Skeletal muscle cell (primary cell): ENCODE measurements around the gene CNDP1.
A peak's percentile ranks its signal among the peaks of the same experiment; 100 is the strongest.

Experiments
- DNase-seq: peaks from one replicate; pipeline ENCODE4 v3.0.0-alpha.2; 2010; ENCODE audit warnings: low read depth
- H3K4me3 ChIP-seq: 2 replicates; pipeline ENCODE4 v1.5.1; 2011; ENCODE audit warnings: low read depth, mild to moderate bottlenecking, control low read depth, low read length, moderate library complexity

CNDP1 gene

DNA sequence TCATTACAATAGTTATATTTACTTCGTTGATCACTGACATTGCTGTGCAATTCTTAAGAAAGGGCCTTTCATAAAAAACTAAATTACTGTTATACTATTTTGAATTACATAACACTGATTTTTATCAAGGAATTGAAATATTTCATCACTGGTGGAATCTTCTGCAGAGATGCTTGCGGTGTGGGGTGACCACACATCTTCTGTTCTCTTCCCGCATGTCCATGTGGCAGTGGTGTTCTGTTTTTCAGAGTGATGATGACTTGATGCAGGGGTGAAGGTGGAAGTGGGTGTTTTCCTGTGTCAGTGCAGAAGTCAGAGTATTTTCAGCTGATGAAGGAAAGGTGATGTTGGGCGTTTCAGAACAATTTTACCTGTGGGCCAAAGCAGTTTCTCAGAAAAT, 31.2 kb upstream of the CNDP1 start:
- H3K4me3 ChIP-seq = no peak overlapping the region
- DNase-seq = no peak

- DNase-seq = no peak
Measured at GRCh38 chr18:74505776-74506175, 28.5 kb upstream of the CNDP1 start.

GRCh38 chr18:74506448-74507084, 27.7 kb upstream of the CNDP1 start:
- peak; percentile 50 for DNase-seq
- H3K4me3 ChIP-seq = no peak overlapping the region

More at GRCh38 chr18:74505776-74506175, 28.5 kb upstream of the CNDP1 start:
- H3K4me3 ChIP-seq = no peak overlapping the region

GRCh38 chr18:74507097-74507881, 27.0 kb upstream of the CNDP1 start:
- no peak overlapping the region for H3K4me3 ChIP-seq
- DNase-seq = no peak

GRCh38 chr18:74507927-74508326, 26.4 kb upstream of the CNDP1 start:
- no peak for DNase-seq
- H3K4me3 ChIP-seq = no peak overlapping the region

DNA sequence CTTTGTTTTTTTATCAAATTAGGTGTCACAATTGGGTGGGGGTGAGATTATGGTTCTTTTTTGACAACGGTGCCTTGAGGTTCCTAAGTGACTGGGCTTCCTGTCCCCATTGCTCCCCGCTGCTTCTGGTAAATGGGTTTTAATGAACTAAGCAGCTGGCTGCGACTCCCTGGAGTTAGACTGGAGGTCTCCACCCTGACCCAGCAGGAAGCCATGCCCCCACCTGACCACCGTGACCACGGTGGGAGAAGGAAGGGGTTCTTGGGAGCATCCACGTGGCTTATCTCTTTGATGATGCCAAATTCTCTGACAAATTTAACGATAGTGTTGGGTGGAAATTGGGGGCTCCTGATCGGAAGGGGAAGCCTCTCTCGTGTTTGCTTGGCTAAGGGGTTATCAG, 25.9 kb upstream of the CNDP1 start:
- H3K4me3 ChIP-seq = no peak overlapping the region
- DNase-seq = no peak

- H3K4me3 ChIP-seq = no peak overlapping the region
- no peak for DNase-seq
Measured at GRCh38 chr18:74508821-74509225, 25.5 kb upstream of the CNDP1 start.

GRCh38 chr18:74509856-74510769, 24.2 kb upstream of the CNDP1 start:
- no peak overlapping the region for H3K4me3 ChIP-seq
- no peak for DNase-seq

- DNase-seq = no peak
Measured at GRCh38 chr18:74510770-74511095, 23.6 kb upstream of the CNDP1 start.

GRCh38 chr18:74511823-74512222, 22.5 kb upstream of the CNDP1 start:
- no peak for DNase-seq
- H3K4me3 ChIP-seq = no peak overlapping the region

More at GRCh38 chr18:74510770-74511095, 23.6 kb upstream of the CNDP1 start:
- H3K4me3 ChIP-seq = no peak overlapping the region

DNA sequence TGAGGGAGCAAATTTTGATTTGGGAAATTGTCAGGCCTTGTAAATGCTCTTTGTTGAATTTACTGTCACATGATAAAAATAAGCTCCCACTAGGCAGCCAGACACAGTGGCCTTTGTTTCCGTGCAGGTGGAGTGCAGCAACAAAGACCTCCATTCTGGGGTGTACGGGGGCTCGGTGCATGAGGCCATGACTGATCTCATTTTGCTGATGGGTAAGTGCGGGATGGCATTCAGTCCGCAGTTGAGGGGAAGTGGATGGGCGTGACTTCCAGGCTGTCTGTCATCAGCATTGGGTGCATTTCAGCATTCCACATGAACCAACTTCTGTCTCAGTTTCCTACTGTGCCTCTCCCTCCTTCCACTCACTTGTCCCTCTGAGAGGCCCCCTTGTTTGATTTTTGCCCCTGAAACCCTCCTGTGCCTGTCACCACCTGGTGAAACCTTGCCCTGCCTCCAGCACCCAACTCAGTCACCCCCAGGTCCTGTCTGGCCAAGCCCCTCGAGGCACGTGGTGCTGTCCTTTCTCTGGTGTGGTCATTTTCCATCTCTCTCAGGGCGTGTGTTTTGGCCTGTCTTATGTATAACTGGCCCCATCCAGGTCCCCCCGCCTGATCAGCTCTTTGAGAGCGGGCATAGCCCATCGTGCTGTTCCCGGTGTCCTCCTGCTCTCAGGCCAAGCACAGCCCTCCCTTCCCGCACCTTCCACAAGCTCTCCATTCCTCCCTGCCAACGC, 21.8 kb upstream of the CNDP1 start:
- H3K4me3 ChIP-seq = no peak overlapping the region
- no peak for DNase-seq

DNA sequence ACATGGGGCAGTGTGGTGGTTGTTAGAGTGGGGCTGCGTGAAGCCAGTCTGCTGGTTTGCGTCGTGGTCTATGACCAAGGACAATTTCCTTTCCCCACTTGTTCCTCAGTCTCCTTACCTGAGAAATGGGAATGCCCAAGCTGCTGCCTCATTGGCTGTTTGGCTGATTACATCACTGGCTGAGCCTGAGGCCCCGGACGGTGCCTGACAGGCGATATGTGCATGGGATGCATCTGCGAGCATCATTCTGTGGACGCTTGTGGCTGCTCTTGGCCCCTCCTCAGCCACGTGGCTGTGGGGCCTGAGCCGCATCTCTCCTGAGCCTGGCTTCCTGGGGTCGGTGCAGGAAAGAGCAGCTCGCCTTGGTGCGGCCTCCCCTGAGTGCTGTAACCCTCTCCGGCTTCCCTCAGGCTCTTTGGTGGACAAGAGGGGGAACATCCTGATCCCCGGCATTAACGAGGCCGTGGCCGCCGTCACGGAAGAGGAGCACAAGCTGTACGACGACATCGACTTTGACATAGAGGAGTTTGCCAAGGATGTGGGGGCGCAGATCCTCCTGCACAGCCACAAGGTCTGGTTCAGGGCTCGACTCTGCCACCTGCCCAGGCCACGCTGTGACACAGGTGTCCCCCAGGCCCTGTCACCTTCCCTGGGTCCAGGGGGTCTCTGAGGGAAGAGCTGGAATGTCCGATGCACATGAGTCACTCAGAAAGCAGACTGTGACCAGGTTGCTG, 21.0 kb upstream of the CNDP1 start:
- H3K4me3 ChIP-seq = no peak overlapping the region
- no peak for DNase-seq

DNA sequence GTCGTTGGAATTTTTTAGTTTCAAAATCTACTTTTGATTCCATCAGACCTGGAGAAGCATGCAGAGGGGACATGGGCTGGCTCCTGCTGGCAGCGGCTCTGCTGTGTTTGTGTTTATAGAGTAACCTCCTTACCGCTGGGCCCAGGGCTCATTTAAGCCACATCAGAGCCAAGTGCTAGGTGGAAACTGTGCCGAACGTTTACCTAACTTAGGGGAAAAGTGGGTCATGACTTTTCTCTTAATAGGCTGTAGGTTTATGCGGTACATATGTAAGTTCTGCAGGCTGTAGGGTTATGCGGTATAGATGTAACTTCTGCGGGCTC, 20.5 kb upstream of the CNDP1 start:
- no peak overlapping the region for H3K4me3 ChIP-seq
- DNase-seq = no peak

DNA sequence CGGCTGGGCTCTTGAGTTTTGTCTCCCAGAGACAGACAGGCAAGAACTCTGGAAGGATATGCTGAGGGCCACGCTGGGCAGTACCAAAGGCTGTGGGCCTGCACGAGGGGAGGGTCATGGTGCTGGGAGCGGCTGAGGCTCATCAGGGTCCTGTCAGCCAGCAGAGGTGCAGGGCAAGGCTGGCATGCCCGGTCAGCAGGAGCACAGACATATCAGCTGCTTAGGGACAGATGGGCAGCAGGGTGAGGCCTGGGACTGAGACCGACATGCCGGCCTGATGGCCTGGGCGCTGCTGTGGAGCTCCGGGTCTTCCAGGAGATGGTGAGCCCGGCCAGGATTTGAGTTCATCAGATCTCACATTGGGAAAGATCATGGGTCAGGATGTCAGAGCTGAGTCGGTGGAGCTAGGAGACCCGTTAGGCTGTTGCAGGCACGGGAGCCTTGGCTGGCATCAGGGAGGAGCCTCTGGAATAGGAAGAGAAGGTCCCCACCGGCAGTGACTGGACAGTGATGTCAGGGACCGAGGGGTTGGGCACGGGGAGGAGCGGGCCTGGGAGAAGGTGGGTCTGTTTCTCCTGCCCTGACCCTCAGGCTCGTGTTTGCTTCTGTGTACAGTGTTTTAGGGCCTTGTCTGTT, 19.3 kb upstream of the CNDP1 start:
- no peak for DNase-seq
- no peak overlapping the region for H3K4me3 ChIP-seq

GRCh38 chr18:74515620-74516231, 18.6 kb upstream of the CNDP1 start:
- no peak overlapping the region for H3K4me3 ChIP-seq
- DNase-seq = no peak

- H3K4me3 ChIP-seq = no peak overlapping the region
- DNase-seq = no peak
Measured at GRCh38 chr18:74516271-74517235, 17.7 kb upstream of the CNDP1 start.

GRCh38 chr18:74517236-74517630, 17.1 kb upstream of the CNDP1 start:
- H3K4me3 ChIP-seq = no peak overlapping the region

More at GRCh38 chr18:74517236-74517630, 17.1 kb upstream of the CNDP1 start:
- no peak for DNase-seq
